ENCODE results near the gene RRP1. TPM values are rescaled to one million over a fixed set of nuclear protein-coding genes. Genes with fewer than 3 reads are reported as not detected.

Gene RRP1
- total and polyA plus RNA-seq, 9 of the 15 experiments (the other 6 are each of a cell fraction or from before 2014, with no cell fraction given), result 0.89 to 105 (median 51.6) TPM

DNA sequence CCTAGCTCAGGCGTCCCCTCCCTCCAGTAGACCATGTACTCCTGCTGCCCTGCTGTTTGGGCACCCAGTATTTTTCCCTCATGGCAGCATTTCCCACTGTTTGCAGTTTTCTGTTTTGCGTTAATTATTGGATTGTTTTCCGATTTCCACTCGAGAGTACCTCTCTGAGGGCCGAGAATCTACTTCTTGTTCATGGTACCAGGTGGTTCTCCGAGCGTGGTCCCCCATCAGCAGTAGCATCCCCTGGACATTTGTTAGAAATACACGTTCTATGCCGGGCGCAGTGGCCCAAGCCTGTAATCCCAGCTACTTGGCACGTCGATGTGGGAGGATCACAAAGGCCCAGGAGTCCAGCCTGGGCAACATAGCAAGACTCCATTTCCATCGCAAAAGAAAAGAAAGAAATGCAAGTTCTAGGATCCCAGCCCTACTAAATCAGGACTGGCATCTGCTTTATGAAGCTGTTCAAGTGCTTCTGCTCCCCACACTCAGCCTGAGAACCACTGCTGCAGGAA, 690 bp downstream of the RRP1 start:
- peak overlapping the region; percentile 90; the same call in 1 of the 2 replicates for H2AFZ ChIP-seq (ENCODE audit: low read depth, low read length)
- no TSS peak for BruUV-seq (replicated peaks)
- TF ChIP-seq, protein P1, sequence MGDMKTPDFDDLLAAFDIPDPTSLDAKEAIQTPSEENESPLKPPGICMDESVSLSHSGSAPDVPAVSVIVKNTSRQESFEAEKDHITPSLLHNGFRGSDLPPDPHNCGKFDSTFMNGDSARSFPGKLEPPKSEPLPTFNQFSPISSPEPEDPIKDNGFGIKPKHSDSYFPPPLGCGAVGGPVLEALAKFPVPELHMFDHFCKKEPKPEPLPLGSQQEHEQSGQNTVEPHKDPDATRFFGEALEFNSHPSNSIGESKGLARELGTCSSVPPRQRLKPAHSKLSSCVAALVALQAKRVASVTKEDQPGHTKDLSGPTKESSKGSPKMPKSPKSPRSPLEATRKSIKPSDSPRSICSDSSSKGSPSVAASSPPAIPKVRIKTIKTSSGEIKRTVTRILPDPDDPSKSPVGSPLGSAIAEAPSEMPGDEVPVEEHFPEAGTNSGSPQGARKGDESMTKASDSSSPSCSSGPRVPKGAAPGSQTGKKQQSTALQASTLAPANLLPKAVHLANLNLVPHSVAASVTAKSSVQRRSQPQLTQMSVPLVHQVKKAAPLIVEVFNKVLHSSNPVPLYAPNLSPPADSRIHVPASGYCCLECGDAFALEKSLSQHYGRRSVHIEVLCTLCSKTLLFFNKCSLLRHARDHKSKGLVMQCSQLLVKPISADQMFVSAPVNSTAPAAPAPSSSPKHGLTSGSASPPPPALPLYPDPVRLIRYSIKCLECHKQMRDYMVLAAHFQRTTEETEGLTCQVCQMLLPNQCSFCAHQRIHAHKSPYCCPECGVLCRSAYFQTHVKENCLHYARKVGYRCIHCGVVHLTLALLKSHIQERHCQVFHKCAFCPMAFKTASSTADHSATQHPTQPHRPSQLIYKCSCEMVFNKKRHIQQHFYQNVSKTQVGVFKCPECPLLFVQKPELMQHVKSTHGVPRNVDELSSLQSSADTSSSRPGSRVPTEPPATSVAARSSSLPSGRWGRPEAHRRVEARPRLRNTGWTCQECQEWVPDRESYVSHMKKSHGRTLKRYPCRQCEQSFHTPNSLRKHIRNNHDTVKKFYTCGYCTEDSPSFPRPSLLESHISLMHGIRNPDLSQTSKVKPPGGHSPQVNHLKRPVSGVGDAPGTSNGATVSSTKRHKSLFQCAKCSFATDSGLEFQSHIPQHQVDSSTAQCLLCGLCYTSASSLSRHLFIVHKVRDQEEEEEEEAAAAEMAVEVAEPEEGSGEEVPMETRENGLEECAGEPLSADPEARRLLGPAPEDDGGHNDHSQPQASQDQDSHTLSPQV (IDR thresholded peaks at IDR 0.05), result no peak
- TF ChIP-seq ZNF121 (CRISPR knock-in tag; conservative IDR thresholded peaks at IDR 0.05) (peak; percentile 96), HMG20B (CRISPR knock-in tag; IDR thresholded peaks at IDR 0.05) (no peak), FOXK1 (CRISPR knock-in tag; IDR thresholded peaks at IDR 0.05; ENCODE audit: borderline replicate concordance) (0 out of 2 replicates have a peak, but pooled peaks have one; percentile 63)
- TF ChIP-seq, protein P2, sequence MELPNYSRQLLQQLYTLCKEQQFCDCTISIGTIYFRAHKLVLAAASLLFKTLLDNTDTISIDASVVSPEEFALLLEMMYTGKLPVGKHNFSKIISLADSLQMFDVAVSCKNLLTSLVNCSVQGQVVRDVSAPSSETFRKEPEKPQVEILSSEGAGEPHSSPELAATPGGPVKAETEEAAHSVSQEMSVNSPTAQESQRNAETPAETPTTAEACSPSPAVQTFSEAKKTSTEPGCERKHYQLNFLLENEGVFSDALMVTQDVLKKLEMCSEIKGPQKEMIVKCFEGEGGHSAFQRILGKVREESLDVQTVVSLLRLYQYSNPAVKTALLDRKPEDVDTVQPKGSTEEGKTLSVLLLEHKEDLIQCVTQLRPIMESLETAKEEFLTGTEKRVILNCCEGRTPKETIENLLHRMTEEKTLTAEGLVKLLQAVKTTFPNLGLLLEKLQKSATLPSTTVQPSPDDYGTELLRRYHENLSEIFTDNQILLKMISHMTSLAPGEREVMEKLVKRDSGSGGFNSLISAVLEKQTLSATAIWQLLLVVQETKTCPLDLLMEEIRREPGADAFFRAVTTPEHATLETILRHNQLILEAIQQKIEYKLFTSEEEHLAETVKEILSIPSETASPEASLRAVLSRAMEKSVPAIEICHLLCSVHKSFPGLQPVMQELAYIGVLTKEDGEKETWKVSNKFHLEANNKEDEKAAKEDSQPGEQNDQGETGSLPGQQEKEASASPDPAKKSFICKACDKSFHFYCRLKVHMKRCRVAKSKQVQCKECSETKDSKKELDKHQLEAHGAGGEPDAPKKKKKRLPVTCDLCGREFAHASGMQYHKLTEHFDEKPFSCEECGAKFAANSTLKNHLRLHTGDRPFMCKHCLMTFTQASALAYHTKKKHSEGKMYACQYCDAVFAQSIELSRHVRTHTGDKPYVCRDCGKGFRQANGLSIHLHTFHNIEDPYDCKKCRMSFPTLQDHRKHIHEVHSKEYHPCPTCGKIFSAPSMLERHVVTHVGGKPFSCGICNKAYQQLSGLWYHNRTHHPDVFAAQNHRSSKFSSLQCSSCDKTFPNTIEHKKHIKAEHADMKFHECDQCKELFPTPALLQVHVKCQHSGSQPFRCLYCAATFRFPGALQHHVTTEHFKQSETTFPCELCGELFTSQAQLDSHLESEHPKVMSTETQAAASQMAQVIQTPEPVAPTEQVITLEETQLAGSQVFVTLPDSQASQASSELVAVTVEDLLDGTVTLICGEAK (IDR thresholded peaks at IDR 0.05), result 0 out of 2 replicates have a peak, but pooled peaks have one; percentile 20
- TF ChIP-seq, protein P2 (CRISPR knock-in tag; IDR thresholded peaks at IDR 0.05), result no peak

More for the DNA sequence above, 690 bp downstream of the RRP1 start:
- peaks cover 49% of the 10 kb centered on the region for H3K36me3 ChIP-seq (ENCODE audit: control insufficient read depth, insufficient read depth, low read length)
- H3K4me3 ChIP-seq, result peak overlapping the region; percentile 95
- H3K9ac ChIP-seq (ENCODE audit: insufficient read depth in 1 of 2, low read depth in 2 of 2, low read length in 2 of 2), result peak overlapping the region; percentile 91 to 98
- peak overlapping the region; percentile 85 for H3K27ac ChIP-seq (ENCODE audit: extremely low read depth, low read depth, low read length)
- peaks cover 10 to 49% of the 10 kb centered on the region in 2 experiments; a peak in 3 of 5 replicates for H3K4me1 ChIP-seq (replicated peaks in 1 of 2; ENCODE audit: control insufficient read depth in 2 of 2, insufficient read depth in 2 of 2, low read length in 2 of 2)
- peak; percentile 55 for FAIRE-seq
- in situ Hi-C loops (cut with MboI) (loop anchor here (25.0 kb wide), 1 partner anchor 347 kb away; the partner anchor contains the start of gene GATD3), intact Hi-C loops (cut with micrococcal nuclease) (no loop called here)
- H3K79me2 ChIP-seq (ENCODE audit: control insufficient read depth, insufficient read depth, low read length), result peaks cover 56% of the 10 kb centered on the region
- WGBS (ENCODE audit: insufficient coverage, low coverage, missing lambda C conversion rate), result under 1% methylated on average over 13 of the region's 13 CpGs
- no peaks in the 10 kb centered on the region for H3K9me3 ChIP-seq (replicated peaks; ENCODE audit: control insufficient read depth, insufficient read depth, low read depth, low read length)
- H3K27me3 ChIP-seq (ENCODE audit: control insufficient read depth in 2 of 2, insufficient read depth in 2 of 2, low read length in 2 of 2), result peaks cover 0 to 5% of the 10 kb centered on the region in 2 experiments; a peak in 2 of 5 replicates
- DNase-seq (ENCODE audit: extremely low read depth in 1 of 4, low spot score in 3 of 4), result no peak
- CTCF ChIA-PET (ENCODE audit: low intra/inter-chr PET ratio), result interaction anchor here (0.6 kb wide), 1 partner anchor 93 kb away, joined by 4 read pairs; no protein-coding TSS in a partner anchor
- POLR2A ChIA-PET, result interaction anchor here (0.5 to 2.4 kb wide), 6 partner anchors 9 to 71 kb away, joined by 3 to 11 read pairs (median 4); partner anchors contain the start of gene PDXK
- ATAC-seq, result no peak
- H3K9me1 ChIP-seq (ENCODE audit: control insufficient read depth, insufficient read depth, low read length), result peaks cover 12% of the 10 kb centered on the region
- peak overlapping the region; percentile 98 for H3K4me2 ChIP-seq (ENCODE audit: insufficient read depth, low read length)
- peaks cover 15% of the 10 kb centered on the region; the same call in 1 of the 2 replicates for H4K20me1 ChIP-seq (replicated peaks; ENCODE audit: control insufficient read depth, insufficient read depth, low read length)

Measured in K562 (cell line).